NCI-H187 treated with DMSO at 0.1 percent for 48 hours (cell line): ENCODE data around the gene CELA2B.
"Not testable (repeated sequence)": the region's sequence is repeated elsewhere in the genome, so short reads cannot be mapped to it uniquely, and the experiment has no call there.

ENCODE experiments used
- DNase-seq: peaks from one replicate; lab custom pipeline; 2025; lab: John Stamatoyannopoulos, UW

The CELA2B gene

DNA sequence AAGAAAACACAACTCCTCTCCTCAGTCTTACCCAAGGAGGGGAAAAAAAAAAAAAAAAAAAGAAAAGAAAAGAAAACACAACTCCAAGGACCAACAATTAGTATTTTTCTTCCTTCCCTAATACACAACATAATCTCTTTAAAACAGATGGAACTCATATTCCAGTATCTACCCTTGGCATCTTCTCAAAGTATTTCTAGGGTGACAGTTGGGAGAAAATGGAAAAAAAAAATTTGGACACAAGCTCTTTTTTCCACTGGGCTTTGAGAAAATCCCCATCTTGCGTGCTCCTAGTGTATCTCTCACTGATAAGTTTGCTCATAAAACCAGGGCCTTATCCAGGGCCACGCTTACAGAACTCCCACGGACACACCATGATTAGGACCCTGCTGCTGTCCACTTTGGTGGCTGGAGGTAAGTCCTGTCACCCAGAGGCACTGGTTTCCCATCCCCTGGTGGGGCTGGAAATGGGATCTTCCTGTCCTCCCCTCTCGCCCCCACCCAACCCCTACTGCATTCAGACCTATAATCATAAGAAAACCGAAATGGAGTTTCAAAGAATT lies at the start of gene CELA2B:
CELA2B (plus strand) TSS at position 353 of the 563 bp plus-strand sequence; CDS start at position 375, 22 bp downstream.
- DNase-seq: no peak

DNA sequence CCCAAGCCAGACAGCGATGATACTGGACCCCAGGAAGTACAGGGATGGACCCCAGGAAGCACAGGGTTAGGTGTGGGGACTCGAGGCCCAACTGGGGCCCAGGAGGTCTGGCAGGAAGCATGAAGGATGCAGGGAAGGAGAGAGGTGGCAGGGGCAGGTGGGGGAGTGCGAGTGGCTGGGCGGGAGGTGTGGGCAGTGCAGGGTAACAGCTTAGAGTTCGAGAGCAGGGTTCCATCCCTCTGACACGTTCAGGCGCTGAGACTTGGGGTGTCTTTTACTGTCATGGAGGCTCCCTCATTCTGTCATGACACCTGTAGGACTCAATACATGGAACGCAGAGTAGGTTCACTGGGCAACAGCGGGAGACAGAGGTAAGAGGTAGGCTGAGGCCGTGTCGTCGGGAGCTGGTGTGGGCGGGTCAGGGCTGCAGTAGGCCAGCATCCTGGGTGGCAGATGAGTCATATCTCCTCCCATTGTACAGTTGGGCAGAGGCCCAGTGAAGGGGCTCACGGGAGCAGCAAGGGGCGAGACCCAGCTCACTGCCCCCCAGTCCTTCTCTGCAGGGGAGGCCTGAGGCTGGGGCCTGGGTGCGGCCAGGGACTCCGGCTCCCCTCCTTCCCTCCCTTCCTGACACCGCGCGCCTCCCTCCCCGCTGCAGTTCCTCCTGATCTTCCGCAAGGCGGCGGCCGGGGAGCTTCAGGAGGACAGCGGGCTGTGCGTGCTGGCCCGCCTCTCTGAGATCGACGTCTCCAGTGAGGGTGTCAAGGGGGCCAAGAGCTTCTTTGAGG lies 49.2 kb upstream of the CELA2B start:
- DNase-seq: no peak

GRCh38 chr1:15427280-15427666 lies 48.6 kb upstream of the CELA2B start:
- DNase-seq: no peak

GRCh38 chr1:15428252-15428651 lies 47.7 kb upstream of the CELA2B start:
- not testable (repeated sequence) for DNase-seq

DNA sequence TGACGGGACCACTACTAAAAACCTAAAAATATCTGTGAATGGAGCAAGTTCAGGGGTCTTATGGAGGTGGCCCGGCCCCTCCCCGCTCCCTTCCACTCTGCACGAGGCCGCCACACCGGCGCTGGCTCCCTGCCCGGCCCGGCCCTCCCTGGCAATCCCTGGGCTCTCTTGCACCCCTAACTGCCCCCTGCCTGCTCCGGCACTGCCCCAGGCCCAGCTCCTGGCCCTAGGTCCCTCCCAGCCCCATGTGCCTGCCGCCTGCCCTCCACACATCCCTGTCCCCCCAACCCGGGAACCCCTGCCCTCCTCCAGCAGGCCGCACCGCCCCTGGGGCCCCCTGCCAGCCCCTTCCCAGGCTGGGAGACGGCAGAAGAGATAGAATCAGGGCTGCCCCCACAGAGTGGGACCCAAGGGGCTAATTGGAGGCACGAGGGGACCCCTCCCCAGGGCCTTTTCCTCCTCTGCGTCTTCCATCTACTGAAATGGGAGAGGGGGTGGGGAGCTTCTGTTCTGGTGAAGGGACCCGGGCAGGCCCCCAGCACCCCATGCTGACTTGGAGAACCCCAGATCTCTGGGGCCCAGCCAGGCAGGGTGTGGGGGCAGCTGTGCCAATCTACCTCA lies 47.0 kb upstream of the CELA2B start:
- DNase-seq: no peak

- DNase-seq: no peak
Measured at GRCh38 chr1:15429701-15430149, 46.2 kb upstream of the CELA2B start.

GRCh38 chr1:15430787-15431570 lies 44.9 kb upstream of the CELA2B start:
- DNase-seq: no peak

DNA sequence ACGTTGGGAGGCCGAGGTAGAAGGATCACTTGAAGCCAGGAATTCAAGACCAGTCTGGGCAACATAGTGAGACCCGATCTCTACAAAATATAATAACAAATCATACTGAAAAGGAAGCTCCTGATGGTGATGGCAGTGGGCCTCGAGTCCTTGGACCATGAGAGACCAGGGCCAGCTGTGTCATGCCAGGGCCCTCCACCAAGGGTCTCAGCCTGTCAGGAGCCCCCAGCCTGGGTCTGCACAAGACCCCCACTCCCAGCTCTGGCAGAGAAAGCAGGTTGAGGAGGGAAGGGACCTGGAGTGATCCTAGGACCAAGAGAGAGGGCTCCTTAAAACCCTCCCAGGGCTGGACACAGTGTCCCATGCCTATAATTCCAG lies 44.3 kb upstream of the CELA2B start:
- no peak for DNase-seq

- no peak for DNase-seq
Measured at GRCh38 chr1:15432324-15432723, 43.6 kb upstream of the CELA2B start.

DNA sequence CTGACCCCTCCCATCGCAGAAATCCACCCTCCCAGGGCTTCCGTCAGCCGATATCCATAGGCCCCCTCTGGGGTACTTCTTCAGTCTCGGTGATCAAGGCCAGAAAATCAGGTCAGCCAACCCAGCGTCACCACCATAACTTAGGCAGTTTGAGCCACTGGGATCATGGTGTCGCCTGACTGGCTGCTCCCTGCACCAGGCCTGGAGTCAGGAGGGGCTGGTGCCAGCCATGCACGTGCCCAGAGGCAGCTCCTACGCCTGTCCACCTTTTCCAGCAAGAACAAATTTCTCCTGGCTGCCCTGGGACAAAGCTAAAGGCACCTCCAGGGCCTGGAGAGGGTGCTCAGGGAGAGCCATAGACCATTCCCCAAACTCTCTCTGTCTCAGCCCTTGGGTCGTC lies 42.4 kb upstream of the CELA2B start:
- no peak for DNase-seq

- DNase-seq: not testable (repeated sequence)
Measured at GRCh38 chr1:15434739-15435138, 41.2 kb upstream of the CELA2B start.

GRCh38 chr1:15435239-15436077 lies 40.4 kb upstream of the CELA2B start:
- DNase-seq: no peak

- no peak for DNase-seq
Measured at GRCh38 chr1:15436881-15437442, 38.9 kb upstream of the CELA2B start.

DNA sequence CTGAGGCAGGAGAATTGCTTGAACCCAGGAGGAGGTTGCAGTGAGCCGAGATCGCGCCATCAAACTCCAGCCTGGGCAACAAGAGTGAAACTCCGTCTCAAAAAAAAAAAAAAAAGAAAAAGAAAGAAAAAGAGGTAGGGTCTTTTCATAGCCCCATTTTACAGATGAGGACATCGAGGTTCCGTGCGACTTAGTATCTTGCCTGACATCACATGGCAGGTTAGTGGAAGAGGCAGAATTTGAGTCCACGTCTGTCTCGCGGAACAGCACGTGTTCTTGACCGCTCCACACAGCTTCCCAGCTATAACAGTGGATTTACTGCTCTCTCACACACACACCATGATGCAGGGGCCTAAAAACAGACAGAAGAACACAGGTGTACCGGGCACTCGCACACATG lies 36.6 kb upstream of the CELA2B start:
- DNase-seq: no peak

DNA sequence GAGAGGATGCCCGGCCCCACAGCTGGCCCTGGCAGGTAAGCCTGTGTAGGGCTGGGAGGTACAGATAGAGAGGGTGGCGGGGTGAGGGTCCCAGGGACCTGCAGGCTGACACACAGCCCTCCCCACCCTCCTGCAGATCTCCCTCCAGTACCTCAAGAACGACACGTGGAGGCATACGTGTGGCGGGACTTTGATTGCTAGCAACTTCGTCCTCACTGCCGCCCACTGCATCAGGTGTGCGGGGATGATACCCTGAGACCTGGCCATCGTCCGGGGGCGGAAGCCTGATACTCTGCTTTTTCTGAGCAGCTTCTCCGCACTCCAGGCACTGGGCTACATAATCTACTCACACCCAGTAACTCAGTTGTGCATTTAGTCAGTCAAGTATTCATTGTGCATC lies 35.5 kb upstream of the CELA2B start:
- DNase-seq: no peak

DNA sequence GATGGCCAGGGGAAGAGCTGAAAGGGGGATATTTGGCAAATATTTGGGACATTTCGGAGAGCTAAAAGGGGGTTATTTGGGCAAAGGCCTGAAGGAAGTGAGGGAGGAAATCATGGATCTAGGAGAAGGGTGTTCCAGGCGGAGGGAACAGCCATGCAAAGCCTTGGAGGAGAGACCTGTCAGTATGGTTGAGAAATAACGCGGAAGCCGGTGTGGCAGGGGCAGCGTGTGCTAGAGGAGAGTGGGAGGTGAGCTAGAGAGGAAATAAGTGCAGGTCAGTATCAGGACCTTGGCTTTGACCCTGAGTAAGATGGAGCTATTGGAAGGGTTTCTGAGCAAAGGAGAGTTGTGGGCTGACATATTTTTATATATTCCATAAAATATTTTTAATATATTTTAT lies 34.7 kb upstream of the CELA2B start:
- DNase-seq: no peak

DNA sequence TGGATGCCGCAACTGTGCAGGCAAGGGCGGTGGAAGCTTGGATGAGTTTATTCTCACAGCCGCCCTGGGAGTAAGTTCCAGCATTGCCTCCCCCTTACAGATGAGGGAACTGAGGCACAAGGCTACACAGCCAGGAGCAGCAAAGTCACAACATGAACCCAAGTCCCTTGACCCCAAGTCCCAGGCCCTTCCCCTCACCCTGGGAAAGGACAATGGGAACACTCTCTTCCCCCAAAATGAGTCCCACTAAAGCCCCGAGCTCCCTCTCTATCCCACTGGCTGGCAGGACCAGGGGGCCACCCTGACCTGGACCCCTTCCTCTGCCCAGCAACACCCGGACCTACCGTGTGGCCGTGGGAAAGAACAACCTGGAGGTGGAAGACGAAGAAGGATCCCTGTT lies 33.8 kb upstream of the CELA2B start:
- DNase-seq: no peak

GRCh38 chr1:15442759-15443158 lies 33.1 kb upstream of the CELA2B start:
- no peak for DNase-seq

DNA sequence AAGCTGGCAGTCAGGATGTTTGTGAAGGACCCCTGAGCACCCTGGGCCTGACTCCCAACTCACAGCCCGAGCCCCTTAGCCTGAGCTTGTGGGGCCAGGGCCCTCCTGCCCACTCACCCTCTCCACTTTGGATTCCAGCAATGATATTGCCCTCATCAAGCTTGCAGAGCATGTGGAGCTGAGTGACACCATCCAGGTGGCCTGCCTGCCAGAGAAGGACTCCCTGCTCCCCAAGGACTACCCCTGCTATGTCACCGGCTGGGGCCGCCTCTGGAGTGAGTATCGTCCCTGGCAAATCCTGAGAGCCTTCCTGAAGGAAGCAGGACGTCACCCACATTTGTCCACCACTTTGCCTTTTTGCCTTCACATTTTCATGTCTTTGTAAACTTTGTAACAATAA lies 32.6 kb upstream of the CELA2B start:
- DNase-seq: no peak

DNA sequence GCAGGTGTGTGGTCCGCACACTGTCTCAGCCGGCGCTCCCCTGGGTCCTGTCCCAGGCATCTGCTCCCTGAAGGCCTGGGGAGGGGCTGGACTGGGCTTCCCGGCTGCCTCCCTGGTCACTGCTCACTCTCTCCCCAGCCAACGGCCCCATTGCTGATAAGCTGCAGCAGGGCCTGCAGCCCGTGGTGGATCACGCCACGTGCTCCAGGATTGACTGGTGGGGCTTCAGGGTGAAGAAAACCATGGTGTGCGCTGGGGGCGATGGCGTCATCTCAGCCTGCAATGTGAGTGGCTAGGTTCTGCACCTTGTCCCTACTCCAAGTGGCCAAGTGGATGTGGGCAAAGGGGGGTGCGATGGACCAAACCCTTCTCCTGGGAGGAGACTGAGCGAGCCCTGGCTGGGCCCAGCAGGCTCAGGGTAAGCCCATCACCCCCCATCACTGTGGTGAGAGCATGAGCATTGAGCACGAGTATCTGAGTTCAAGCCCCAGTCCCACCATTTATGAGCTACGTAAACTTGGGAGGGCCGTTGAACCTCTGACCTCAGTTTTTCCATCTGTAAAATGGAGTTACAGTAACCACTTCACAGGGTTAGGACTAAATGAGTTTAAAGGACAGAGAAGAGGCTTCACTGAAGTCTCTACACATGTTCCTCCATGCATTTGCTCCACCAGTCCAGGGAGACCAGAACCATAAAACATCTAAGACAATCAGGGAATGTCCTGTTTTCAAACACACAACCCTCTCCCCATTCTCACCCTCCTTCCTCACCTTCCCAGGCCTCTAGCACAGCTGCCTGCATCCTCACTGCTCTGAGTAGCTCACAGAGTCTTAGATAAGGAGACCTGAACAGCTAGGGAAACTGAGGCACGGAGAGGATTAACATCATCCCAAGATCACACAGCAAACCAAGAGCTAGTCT lies 31.2 kb upstream of the CELA2B start:
- no peak for DNase-seq
